GM12891 (cell line): Measurements from ENCODE around the gene NEDD4L.

ENCODE experiments used
- POLR2A ChIP-seq: IDR thresholded peaks from 2 replicates; pipeline ENCODE4 v1.6.1; 2011; ENCODE audit warnings: low read depth, low read length, control low read depth
- POLR2AphosphoS5 ChIP-seq: IDR thresholded peaks from 2 replicates; pipeline ENCODE4 v1.6.1; 2011; ENCODE audit warnings: low read depth, low read length, control low read depth
- TAF1 ChIP-seq: IDR thresholded peaks from 2 replicates; pipeline ENCODE4 v1.6.1; 2011; ENCODE audit warnings: low read depth, low read length, control low read depth

- TF ChIP-seq POLR2A (no peak), TAF1 (no peak), POLR2AphosphoS5 (no peak)
Measured at GRCh38 chr18:58096658-58097057, 52.6 kb downstream of the NEDD4L start.
